ENCODE results near the gene AGBL3.
A peak's percentile ranks its signal among the peaks of the same experiment; 100 is the strongest.

Gene AGBL3

DNA sequence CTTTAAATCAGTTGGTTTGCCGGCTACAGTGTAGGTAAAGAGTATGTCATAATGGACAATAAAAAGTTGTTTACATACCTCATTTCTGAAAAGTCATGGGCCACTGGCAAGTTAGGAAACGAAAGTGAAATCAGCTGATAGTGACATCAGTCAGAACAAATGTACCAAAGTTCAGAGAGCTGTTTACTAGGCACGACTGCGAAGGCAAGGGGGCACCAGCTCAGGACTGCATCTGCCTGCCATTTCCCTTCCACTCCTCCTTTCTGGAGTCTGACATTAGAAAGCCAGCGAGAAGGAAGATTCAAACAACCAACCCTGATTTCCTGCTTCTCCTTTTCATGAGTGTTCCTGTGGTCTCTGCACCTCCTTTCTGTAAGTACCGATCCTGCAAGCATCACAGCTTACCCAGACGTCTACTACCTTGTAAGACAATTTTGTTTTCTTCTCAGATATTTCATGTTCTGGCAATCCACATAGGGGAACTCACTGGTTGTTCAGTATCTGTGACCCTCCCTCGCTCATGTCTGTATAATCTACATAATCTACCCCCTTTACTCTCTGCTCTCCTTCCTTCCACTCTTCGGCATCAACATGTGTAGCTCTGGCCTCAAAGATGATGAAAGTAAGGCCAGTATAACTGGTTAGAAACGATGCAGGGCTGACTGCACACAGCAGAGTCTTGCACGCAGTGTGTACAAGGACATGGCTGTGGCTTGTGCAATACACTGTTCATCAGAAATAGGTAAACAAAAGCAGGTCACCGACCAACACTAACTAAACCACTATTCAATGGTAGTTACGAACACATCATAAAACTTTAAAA, 161.8 kb downstream of the AGBL3 start, which contains the start of gene TMEM140:
TSS of gene TMEM140 (plus strand) at position 174 of the 823 bp plus-strand sequence. CDS start 16,370 bp downstream, outside the sequence.
- DNase-seq (ENCODE audit: low read depth): peak; percentile 71

DNA sequence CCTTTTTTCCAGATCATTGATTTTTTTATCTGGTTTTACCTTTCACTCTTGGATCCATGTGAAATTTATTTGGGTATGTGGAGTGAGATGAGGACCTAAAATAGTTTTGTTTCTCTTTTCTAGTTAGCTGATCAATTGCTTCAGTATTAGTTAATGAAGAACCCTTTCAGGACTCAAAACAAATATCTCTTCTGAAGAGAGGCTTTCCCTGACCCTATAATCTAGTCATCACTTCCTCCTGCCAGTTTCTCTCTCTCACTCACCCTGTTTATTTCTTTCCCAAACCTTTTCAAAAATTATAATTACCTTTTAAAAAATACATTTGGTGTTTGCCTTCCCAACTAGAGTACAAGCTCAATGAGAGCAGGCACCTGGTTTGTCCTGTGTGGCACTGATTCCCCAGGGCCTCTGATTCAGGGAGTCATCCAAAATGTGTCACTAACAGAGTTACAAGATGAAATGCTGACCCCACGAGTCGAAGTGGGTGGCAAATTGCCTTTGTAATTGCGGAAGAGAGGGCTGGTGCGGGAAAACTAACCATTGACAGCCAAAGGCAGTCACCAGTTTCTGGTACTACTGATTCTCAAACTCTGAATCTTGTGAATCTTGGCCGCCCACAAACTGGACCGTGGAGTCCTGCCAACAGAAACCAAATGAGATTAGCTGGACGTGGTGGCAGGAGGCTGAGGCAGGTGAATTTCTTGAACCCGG, 163.9 kb downstream of the AGBL3 start:
- no peak for DNase-seq (ENCODE audit: low read depth)

DNA sequence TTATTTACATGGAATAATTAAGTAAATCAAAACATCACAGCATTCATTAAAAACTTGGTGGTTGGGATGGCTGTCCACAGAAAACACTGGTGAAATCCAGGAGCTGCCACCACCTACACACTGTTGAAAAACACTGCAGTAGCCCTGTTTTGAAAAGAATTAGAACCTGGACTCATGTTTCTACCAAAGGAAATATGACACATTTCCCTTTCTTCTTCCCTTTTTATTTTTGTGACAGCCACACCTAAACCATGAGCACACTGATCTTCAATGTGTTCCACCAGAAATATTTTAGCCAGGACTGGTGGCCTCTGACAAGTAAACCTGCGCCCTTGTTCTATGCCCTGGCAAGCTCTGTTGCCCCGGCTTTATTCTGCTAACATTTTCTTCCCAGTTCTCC, 164.8 kb downstream of the AGBL3 start:
- no peak for DNase-seq (ENCODE audit: low read depth)

DNA sequence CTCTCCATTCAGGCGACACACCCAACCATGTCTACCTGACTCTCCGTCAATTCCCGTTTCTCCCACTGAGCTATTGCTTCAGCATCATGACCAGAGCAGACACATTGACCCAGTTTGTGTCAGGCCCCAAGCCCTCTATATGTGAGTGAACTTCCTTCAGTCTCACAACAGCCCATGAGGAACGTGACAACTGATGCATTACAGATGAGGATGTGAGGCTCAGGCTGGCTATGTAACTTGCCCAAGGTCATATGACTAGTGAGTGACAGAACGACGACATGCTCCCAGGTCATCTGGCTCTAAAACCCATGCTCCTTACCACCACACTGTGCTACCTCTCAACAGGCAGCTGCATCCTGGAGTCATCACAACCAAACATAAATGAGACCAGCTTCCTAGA, 165.2 kb downstream of the AGBL3 start:
- DNase-seq (ENCODE audit: low read depth): no peak

DNA sequence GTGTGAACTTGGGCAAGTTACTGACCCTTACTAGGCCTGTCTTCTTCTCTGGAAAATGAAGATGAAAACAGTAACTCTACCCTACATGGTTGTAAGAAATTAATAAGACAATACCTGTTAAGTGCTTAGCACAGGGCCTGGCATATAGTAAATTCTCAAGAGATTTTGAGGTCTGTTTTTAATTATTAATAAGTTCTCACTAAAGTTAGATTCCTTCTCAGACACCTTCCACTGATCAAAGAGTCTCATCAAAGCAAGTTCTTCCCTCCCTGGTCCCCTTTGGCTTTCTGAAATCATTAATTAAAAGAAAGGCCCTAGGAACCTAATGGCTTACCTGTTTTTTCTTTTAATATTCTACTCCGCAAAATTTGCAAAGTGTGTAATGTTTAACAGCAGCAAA, 166.1 kb downstream of the AGBL3 start:
- DNase-seq (ENCODE audit: low read depth): no peak

GRCh38 chr7:135154734-135155133, 168.4 kb downstream of the AGBL3 start:
- DNase-seq (ENCODE audit: low read depth): no peak

DNA sequence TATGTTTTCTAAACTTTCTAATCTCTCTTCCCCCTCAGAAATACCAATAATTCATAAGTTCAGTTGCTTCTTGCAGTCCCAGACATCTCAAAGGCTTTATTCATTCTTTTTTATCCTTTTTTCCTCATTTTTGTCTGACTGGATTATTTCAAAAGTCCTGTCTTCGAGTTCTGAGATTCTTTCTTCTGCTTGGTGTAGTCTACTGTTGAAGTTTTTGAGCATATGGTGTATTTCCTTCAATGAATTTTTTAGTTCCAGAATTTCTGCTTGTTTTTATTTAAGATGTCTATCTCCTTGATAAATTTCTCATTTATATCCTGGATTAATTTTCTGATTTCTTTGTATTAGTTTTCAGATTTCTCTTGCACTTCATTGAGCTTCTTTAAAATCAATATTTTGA, 170.0 kb downstream of the AGBL3 start:
- DNase-seq (ENCODE audit: low read depth): no peak

- no peak for DNase-seq (ENCODE audit: low read depth)
Measured at GRCh38 chr7:135158141-135158655, 171.9 kb downstream of the AGBL3 start.

DNA sequence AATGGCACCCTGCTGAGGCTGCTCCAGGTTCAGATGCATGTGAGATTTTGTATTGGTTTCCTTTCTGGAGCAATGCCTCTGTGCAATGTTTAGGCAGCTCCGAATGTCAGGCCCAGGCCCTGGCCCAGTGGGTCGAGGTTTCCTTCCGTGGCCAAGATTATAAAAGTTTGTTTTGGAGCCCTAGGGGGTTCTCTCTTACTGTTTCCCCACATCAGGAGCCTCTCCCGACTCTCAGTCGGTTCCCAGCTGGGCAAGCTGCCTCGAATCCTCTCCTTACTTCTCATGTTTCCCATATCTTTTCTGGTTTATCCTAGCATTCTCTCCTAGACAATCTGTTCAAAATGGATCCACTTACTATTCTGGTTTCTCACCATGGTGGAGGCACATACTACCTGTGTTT, 172.6 kb downstream of the AGBL3 start:
- no peak for DNase-seq (ENCODE audit: low read depth)

DNA sequence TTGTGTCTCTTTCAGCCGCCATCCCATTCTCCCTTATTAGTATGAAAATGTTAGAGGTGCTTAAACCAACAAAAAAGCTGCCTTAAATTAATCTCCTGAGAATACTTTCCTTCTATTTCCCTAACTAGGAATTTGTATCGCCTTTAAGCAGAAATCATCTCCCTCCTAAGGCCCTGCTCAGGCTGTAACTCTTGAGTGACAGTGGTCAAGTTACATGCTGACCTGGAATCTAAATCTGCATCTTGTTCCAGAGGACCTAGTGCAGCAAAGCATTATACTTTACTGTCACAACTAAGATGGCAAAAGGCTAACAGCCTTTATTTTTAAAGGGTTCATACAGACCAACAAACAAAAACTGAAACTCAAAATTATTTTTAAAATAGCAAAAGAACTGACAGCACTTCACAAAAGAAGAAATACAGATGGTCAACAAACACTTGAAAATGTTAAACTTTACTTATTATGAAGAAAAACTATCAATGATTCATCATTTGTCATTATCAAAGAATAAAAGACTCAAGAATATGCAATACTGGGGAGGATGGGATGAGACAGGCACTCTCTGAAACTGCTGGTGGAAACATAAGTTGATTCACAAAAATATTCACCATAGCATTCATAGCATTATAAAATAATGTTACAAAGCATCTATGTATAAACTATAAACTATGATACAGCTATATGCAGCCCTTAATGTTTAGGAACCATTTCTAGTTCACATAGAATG, 173.2 kb downstream of the AGBL3 start:
- peak; percentile 42 for DNase-seq (ENCODE audit: low read depth)

DNA sequence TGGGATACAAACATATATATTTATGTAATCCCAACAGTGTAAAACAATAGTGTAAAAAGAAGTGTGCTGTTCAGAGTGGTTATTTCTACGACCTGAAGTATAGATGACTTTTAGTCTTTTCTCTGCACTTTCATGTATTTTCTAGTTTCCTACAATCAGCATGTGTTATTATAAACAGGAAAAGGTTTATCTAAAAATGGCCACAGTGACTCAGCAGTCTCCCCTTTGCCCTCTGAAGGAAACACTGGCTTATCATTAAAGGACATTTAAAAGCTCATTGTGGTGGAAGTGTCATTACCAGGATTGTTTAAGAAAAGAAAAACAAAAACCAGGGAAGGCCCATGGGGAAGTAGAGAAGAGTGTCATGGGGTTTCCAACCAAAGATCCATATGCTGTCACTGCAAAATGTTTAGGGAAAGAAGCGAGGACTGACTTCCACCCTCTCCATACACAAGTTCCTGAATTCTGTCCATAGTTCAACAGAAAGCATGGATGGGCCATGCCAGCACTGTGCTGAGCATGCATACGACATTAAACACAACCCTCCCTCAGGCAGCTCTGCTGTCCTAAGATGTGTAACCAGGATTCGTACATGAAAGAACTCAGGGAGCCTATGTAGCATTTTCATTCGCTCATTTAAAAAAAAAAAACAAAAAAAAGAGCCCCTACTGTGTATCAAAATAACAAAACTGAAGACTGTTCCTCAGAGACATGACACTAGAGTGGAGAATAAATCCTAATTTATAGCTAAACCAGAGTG, 174.0 kb downstream of the AGBL3 start:
- DNase-seq (ENCODE audit: low read depth): peak; percentile 46

- DNase-seq (ENCODE audit: low read depth): no peak
Measured at GRCh38 chr7:135160858-135161653, 174.7 kb downstream of the AGBL3 start.

- DNase-seq (ENCODE audit: low read depth): no peak
Measured at GRCh38 chr7:135161669-135162068, 175.4 kb downstream of the AGBL3 start.

DNA sequence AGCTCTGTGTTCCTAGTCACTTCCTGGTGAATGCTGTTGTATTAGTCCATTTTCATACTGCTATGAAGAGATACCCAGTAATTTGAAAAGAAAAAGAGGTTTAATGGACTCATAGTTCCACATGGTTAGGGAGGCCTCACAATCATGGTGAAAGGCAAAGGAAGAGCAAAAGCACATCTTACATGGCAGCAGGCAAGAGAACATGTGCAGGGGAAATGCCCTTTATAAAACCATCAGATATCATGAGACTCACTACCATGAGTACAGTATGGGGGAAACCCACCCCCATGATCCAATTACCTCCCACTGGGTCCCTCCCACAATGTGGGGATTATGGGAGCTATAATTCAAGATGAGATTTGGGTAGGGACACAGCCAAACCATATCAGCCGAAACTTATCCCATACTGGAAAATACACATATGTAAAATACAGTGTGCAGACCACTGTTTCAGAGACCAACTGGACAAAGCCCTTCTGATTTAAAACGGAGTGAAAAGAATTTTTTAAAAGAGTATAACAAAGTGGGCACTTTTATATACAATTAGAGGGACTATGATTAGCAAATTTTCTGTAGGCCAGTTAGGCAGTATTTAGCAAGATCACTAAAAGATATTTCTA, 176.2 kb downstream of the AGBL3 start:
- no peak for DNase-seq (ENCODE audit: low read depth)

GRCh38 chr7:135164357-135165061, 178.2 kb downstream of the AGBL3 start:
- DNase-seq (ENCODE audit: low read depth): peak; percentile 29

- DNase-seq (ENCODE audit: low read depth): no peak
Measured at GRCh38 chr7:135165862-135166261, 179.6 kb downstream of the AGBL3 start.

DNA sequence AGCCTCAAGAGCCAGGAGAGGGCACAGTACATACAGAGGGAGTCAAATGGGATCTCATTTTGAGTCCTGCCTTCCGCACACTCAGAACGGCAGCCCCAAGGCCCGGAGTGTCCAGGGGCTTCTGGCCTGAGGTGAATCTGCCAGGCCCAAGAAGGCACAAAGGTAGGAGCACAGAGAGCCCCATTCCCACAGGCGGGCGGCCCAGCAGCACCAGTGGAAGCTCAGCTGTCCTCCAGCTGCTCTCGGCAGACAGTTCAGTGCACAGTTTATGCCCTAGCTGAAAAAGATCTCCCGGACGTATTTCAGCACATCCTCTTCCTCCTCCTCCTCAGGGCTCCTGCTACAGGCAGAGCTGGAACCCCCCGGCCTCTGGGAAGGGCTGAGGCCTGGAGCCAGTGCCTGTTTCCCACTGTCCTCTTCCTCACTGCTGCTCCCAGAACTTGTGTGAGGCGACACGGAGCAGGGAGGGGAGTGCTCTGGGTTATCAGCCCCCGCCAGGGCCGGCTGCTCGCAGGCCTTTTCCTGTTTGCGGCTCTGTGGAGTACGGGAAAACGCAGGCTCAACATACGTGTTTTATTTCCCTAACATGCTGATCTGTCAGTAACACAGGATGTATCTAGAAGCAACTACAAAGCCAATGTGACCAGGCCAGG, 180.2 kb downstream of the AGBL3 start:
- DNase-seq (ENCODE audit: low read depth): no peak

GRCh38 chr7:135167365-135167917, 181.1 kb downstream of the AGBL3 start:
- DNase-seq (ENCODE audit: low read depth): no peak

DNA sequence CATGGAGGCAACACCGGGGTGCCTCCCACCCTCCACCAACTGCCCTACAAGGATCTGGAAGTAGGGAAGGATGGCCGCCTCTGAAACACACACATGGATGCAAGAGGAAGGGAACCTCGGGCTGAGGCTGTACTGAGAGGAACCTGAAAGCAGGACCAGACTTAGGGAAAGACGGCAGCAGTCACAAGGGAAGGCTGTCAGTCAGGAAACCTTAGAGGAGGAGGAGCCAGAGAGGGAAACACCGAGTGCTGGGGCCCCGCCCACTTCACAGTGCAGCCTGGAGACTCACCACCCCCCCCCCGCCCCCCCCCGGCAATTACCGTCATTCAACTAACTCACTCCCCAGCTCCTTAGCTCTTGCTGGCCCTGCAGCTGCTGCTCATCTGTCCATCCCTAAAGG, 181.7 kb downstream of the AGBL3 start:
- no peak for DNase-seq (ENCODE audit: low read depth)

Measured in ELR (cell line).